ENCODE measurements around the gene CAPN5.

The CAPN5 gene

GRCh38 chr11:77119531-77119936 is 52.8 kb downstream of the CAPN5 start:
- TF ChIP-seq GLIS3 (CRISPR knock-in tag; IDR thresholded peaks at IDR 0.05): no peak
- no peak for TF ChIP-seq CSRNP3 (CRISPR knock-in tag; IDR thresholded peaks at IDR 0.05)
- no peak for TF ChIP-seq SNAI2 (CRISPR knock-in tag; IDR thresholded peaks at IDR 0.05)
- no peak for TF ChIP-seq BACH2 (CRISPR knock-in tag; IDR thresholded peaks at IDR 0.05; ENCODE audit: borderline replicate concordance)
- no peak for TF ChIP-seq ZFP3 (CRISPR knock-in tag; IDR thresholded peaks at IDR 0.05)
- no peak for TF ChIP-seq ISL1 (CRISPR knock-in tag; IDR thresholded peaks at IDR 0.05)
- TF ChIP-seq ZFP30 (CRISPR knock-in tag; IDR thresholded peaks at IDR 0.05): no peak
- TF ChIP-seq TCF4 (CRISPR knock-in tag; IDR thresholded peaks at IDR 0.05; ENCODE audit: borderline replicate concordance): no peak
- TF ChIP-seq ZNF8 (CRISPR knock-in tag; IDR thresholded peaks at IDR 0.05): no peak
- TF ChIP-seq OSR1 (CRISPR knock-in tag; IDR thresholded peaks at IDR 0.05): no peak
- TF ChIP-seq TOX (CRISPR knock-in tag; IDR thresholded peaks at IDR 0.05; ENCODE audit: borderline replicate concordance): no peak
- no peak for ATAC-seq

- ATAC-seq: no peak
- no peak for TF ChIP-seq RARB (CRISPR knock-in tag; IDR thresholded peaks at IDR 0.05)
- no peak for TF ChIP-seq ESRRG (CRISPR knock-in tag; IDR thresholded peaks at IDR 0.05)
- TF ChIP-seq SNAI2 (CRISPR knock-in tag; IDR thresholded peaks at IDR 0.05): no peak
These were observed 53.8 kb downstream of the CAPN5 start for GRCh38 chr11:77120571-77120970.

GRCh38 chr11:77121096-77121640 is 54.4 kb downstream of the CAPN5 start:
- ATAC-seq: no peak
- no peak for TF ChIP-seq SNAI2 (CRISPR knock-in tag; IDR thresholded peaks at IDR 0.05)

- ATAC-seq: no peak
- TF ChIP-seq PPARA (CRISPR knock-in tag; IDR thresholded peaks at IDR 0.05; ENCODE audit: borderline replicate concordance) (no peak), CSRNP3 (CRISPR knock-in tag; IDR thresholded peaks at IDR 0.05) (no peak), ZFP3 (CRISPR knock-in tag; IDR thresholded peaks at IDR 0.05) (no peak), CSDC2 (CRISPR knock-in tag; IDR thresholded peaks at IDR 0.05) (no peak), TSHZ2 (CRISPR knock-in tag; IDR thresholded peaks at IDR 0.05) (no peak), POU6F1 (CRISPR knock-in tag; IDR thresholded peaks at IDR 0.05; ENCODE audit: borderline replicate concordance, low read depth) (no peak), SNAI2 (CRISPR knock-in tag; IDR thresholded peaks at IDR 0.05) (no peak), ZNF70 (CRISPR knock-in tag; IDR thresholded peaks at IDR 0.05) (no peak), ISL1 (CRISPR knock-in tag; IDR thresholded peaks at IDR 0.05) (no peak), ZFP30 (CRISPR knock-in tag; IDR thresholded peaks at IDR 0.05) (no peak), BACH2 (CRISPR knock-in tag; IDR thresholded peaks at IDR 0.05; ENCODE audit: borderline replicate concordance) (no peak), ESRRG (CRISPR knock-in tag; IDR thresholded peaks at IDR 0.05) (no peak), RARB (CRISPR knock-in tag; IDR thresholded peaks at IDR 0.05) (no peak)
These were observed 55.3 kb downstream of the CAPN5 start for GRCh38 chr11:77121876-77122575.

Data from SK-N-SH treated with all-trans-retinoic acid at 6 μM for 48 hours (cell line).